ENCODE data around the gene LSP1.
"Not testable (repeated sequence)": the region's sequence is repeated elsewhere in the genome, so short reads cannot be mapped to it uniquely, and the experiment has no call there.

The LSP1 gene

GRCh38 chr11:1864831-1865665 is 12.2 kb downstream of the LSP1 start:
- no peak for DNase-seq (ENCODE audit: low read depth)

DNA sequence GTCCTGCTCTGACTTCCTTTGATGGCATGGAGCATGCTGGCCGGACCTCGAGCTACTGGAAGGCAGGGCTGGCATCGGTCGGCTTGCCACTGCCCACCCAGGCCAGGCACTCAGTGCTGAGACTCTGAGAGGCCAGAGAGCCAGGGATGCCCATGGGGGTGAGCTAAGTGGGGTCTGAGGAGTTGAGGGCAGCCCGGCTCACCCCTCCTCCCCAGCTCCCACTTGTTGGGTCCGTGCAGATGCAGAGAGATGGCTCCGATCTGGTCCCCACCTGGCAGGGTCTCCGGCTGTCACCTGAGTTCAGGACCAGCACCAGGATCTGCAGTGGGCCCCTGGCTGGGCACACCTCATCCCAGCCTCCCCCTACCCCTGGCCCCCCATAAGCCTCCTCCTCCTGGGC is 13.3 kb downstream of the LSP1 start:
- no peak for DNase-seq (ENCODE audit: low read depth)

GRCh38 chr11:1866776-1867175 is 13.9 kb downstream of the LSP1 start:
- DNase-seq (ENCODE audit: low read depth) = no peak

- DNase-seq (ENCODE audit: low read depth) = no peak
Measured at GRCh38 chr11:1867381-1867780, 14.5 kb downstream of the LSP1 start.

DNA sequence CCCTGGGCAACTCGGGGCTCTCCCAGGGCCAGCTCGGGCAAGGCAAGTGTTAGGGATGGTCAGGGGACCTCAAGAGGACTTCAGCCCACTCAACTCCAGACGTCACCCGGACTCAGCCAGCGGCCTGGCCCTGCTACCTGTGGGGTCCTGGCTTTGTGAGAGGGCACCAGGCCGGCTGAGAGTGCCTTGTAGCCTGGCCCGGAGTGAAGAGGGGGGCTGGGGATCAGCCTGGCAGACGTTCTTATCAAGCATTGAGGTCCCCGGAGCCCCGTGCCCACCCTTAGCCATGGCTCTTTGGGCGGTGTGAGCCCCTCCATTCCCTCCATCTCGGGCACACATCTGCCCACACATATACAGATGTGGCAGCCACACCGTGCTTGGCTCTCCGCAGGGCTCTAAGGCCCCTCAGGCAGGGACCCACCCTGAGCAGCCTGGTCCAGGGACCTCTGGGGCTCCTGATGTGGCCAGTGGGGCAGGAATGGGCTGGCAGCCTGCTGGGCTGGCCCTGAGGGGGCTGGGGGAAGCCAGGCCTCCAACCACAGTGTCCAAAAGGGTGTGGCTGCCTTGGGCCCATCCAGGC is 15.3 kb downstream of the LSP1 start:
- no peak for DNase-seq (ENCODE audit: low read depth)

- no peak for DNase-seq (ENCODE audit: low read depth)
Measured at GRCh38 chr11:1868636-1869291, 15.9 kb downstream of the LSP1 start.

GRCh38 chr11:1869427-1870325 is 16.8 kb downstream of the LSP1 start:
- DNase-seq (ENCODE audit: low read depth) = no peak

DNA sequence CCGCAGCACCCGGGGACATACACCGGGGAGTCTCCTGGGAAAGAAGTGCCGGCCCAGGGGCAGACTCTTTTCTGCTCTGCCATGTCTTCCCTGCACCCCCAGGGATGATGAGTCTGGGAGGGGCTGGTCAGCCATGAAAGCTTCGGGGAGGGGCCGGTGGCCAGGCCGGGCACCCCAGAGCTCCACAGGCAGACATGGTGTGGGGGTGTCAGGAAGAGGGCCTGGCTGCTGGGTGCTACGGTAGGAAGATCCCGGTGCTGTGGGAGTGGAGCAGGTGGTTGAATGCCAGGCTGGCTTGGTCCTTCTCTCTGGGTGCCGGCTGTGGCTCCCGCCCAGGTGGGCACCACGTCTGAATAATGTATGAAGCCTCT is 17.4 kb downstream of the LSP1 start:
- no peak for DNase-seq (ENCODE audit: low read depth)

DNA sequence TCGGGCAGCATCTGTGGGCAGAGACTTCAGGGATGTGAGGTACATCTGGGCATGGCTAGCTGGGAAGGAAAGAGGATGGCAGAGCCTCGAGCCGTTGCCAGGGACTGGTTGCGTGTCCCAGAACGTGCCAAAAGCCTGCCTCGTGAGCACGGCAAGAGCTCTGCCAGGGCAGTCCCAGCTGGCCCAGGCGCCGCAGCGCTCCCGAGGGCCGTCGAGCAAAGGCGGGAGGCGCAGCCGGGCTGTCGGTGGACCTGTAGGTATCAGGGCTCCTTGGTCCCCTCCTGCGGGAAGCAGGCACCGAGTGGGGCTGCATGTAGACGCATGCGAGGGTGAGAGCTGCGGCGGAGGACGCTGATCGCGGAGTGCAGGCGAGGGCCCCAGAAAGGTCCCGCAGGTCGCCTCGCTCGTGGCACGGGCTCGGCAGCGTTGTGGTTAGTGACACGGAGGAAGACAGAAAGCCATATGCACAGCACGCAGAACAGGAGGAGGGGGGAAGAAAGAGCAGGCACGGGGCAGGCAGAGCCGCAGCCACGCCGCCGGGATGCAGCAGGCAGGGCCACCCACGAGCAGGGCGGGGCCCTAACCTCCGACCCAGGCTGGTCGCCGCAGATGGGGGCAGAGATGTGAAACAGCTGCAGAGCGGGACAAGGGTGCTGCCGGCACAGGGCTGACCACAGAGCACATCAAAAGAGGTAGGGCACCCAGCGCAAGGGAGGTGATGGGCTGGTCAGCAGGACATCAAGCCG is 18.0 kb downstream of the LSP1 start:
- no peak for DNase-seq (ENCODE audit: low read depth)

DNA sequence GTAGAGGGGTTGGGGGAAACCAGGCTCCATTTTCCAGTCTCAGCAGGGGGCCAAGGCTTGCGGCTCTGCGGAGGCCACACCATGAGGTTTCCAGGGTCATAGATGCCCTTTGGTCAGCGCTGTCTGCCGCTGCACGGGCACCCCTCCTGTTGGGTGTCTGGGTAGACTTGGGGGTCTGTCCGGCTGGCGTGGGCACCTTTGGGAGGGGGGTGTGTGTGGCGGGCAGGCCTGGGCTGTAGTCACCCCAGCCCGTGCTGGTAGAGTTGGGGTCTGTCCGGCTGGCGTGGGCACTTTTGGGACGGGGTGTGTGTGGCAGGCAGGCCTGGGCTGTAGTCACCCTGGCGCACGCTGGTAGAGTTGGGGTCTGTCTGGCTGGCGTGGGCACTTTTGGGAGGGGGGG is 18.6 kb downstream of the LSP1 start:
- DNase-seq (ENCODE audit: low read depth) = no peak

DNA sequence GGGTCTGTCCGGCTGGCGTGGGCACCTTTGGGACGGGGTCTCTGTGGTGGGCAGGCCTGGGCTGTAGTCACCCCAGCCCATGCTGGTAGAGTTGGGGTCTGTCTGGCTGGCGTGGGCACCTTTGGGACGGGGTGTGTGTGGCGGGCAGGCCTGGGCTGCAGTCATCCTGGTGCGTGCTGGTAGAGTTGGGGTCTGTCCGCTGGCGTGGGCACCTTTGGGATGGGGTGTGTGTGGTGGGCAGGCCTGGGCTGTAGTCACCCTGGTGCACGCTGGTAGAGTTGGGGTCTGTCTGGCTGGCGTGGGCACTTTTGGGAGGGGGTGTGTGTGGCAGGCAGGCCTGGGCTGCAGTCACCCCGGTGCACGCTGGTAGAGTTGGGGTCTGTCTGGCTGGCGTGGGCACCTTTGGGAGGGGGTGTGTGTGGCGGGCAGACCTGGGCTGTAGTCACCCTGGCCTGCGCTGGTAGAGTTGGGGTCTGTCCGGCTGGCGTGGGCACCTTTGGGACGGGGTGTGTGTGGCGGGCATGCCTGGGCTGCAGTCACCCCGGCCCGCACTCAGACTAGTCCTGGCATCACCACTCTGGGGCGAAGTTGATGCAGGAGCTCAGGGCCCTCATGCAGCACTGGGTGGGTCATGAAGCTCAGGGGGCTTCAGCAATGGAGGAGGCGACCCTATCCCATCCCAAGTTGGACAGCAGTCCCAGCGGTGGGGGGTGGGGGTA is 19.5 kb downstream of the LSP1 start:
- DNase-seq (ENCODE audit: low read depth) = no peak

DNA sequence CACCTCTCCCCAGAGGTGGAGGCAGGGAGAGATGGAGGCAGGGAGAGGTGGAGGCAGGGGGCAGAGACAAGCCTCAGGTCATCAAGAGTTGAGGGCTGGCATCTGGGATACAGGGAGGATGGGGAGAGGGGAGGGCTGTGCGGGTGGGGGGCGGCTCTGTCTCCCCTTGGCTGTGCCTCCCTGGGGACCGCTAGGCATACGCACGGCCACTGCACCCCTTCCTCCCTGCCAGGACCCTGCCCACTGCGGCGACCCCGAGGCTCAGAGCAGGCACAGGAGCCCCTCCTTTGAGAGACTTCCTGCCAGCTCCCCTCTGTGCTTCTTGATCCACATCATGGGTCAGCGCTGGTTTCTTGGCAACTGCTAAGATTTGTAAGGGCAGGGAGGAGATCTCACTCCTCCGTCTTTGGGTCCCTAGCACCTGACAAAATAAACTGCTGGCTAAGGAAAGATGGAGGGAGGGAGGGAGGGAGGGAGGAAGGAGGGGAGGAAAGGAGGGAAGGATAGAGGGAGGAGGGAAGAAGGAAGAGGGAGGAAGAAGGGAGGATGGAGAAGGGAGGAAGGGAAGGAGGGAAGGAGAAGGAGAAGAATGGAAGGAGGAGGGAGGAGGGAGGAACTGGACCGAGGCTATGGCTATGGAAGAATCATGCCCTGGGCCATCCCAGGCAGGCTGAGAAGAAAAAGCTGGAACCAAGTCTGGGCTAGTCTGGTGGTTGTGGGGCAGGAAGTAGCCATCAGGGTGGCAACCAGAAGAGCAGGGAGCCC is 20.3 kb downstream of the LSP1 start:
- no peak for DNase-seq (ENCODE audit: low read depth)

DNA sequence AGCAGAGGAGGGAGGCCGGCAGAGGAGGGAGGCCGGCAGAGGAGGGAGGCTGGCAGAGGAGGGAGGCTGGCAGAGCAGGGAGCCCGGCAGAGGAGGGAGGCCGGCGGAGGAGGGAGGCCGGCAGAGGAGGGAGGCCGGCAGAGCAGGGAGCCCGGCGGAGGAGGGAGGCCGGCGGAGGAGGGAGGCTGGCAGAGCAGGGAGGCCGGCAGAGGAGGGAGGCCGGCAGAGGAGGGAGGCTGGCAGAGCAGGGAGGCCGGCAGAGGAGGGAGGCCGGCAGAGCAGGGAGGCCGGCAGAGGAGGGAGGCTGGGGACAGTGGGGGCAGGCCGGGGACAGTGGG is 20.9 kb downstream of the LSP1 start:
- not testable (repeated sequence) for DNase-seq (ENCODE audit: low read depth)

DNA sequence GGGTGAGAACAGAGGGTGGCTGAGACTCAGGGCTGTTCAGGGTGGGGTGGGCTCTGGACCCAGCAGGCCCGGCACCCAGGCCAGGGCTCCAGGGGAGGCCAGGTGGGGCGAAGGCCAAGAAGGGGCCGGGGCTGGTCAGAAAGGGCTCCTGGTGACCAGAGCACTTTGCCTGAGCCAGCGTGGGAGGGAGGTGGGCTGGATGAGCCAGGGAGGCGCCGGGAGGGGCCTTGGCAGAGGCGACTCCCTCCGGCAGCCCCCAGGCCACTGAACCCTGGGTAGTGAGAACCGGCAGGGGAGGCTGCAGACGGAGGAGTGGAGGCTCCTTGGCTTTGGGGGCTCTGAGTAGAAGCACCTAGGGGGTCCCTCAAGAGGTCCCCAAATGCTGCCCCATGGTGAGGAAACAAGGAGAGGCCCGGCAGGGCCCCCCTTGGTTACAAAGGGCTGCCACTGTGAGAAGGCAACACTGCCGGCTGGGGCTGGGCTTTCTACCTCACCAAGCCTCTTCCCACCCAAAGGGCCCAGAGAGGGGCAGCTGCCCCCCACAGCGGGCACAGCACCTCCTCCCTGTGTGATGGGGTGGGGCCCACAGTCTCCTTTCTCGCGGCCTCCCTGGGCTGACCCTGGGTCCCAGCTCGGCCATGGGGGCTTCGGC is 21.7 kb downstream of the LSP1 start:
- not testable (repeated sequence) for DNase-seq (ENCODE audit: low read depth)

- DNase-seq (ENCODE audit: low read depth) = no peak
Measured at GRCh38 chr11:1875093-1875850, 22.4 kb downstream of the LSP1 start.

DNA sequence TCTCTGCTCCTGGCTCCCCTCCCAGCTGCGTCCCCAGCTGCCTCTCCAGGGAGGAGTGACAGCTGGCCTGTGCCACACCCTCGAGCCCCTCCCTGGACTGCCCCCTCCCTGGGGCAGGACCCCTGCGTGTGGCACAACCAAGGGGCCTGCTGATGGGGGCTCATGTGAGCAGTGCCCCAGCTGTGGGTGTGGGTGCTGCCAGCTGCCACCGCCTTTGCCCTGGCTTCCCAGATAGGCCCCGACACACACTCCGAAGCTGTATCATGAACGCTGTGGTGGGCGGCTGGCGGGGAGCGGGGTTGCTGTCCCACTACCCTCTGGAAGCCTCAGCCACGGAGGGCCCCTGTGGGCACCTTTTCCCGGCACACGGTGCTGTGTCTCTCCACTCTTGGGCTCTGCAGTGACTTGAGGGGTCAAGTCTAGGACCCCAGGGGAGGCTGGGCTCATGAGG is 23.0 kb downstream of the LSP1 start:
- DNase-seq (ENCODE audit: low read depth) = not testable (repeated sequence)

DNA sequence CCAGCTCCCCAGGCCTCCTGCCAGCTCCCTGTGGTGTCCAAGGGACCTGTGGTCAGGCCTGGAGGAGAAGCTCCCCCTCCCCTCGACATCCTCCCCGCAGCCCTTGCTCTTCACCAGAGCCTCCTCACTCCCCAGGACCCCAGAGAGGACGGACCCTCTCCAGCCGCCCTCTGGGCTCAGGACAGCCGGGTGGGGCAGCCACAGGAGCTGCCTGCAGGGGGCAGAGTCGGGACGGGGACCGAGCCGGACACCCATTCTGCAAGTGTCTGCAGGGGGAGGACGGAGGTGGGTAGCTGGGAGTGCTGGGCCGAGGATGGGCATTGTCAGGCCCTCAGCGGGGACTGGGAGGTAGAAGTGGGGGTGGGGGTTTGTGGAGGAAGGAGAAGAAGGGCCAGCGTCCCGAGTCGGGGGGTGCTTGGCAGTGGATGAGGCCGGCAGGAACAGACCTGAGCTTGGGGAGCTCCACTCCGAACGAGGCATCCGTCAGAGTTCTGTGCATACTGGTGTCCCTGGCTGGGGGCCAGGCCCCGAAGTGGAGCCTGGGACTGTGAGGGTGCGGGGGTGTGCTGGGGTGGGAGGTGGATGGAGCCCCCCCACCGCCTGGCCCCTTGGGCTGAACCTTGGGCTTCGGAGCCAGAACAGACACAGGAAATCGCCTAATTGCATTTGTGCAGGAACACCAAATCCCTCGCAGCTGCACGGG is 23.6 kb downstream of the LSP1 start:
- DNase-seq (ENCODE audit: low read depth) = no peak
